GM21723 (cell line): ENCODE measurements around the gene ECEL1.

Source experiments
- ATAC-seq: cut with Tn5 transposase; IDR thresholded peaks from one replicate; pipeline ENCODE4 v1.9.1; 2021; ENCODE audit warnings: mild to moderate bottlenecking, moderate library complexity; ENCODE audit not compliant: unreplicated experiment

ECEL1 gene

GRCh38 chr2:232498452-232498851 lies 10.8 kb upstream of the ECEL1 start:
- ATAC-seq = no peak

GRCh38 chr2:232497348-232497747 lies 9.7 kb upstream of the ECEL1 start:
- ATAC-seq = no peak

GRCh38 chr2:232496501-232497270 lies 9.1 kb upstream of the ECEL1 start:
- ATAC-seq = no peak

- no peak for ATAC-seq
These were observed 7.7 kb upstream of the ECEL1 start for GRCh38 chr2:232495292-232495691.

GRCh38 chr2:232494542-232494941 lies 6.9 kb upstream of the ECEL1 start:
- no peak for ATAC-seq

GRCh38 chr2:232493701-232494474 lies 6.3 kb upstream of the ECEL1 start:
- no peak for ATAC-seq

GRCh38 chr2:232492963-232493700 lies 5.5 kb upstream of the ECEL1 start:
- ATAC-seq = no peak

GRCh38 chr2:232492236-232492848 lies 4.7 kb upstream of the ECEL1 start:
- no peak for ATAC-seq

GRCh38 chr2:232491139-232491780 lies 3.6 kb upstream of the ECEL1 start:
- ATAC-seq = no peak

- ATAC-seq = no peak
These were observed 2.8 kb upstream of the ECEL1 start for GRCh38 chr2:232490221-232491138.

GRCh38 chr2:232489516-232490220 lies 2.0 kb upstream of the ECEL1 start:
- ATAC-seq = no peak

- no peak for ATAC-seq
These were observed 1.2 kb upstream of the ECEL1 start for GRCh38 chr2:232488721-232489300.

GRCh38 chr2:232488097-232488711 lies 570 bp upstream of the ECEL1 start:
- ATAC-seq = no peak

- ATAC-seq = no peak
These were observed 863 bp downstream of the ECEL1 start for GRCh38 chr2:232486558-232487384.

GRCh38 chr2:232485757-232486557 lies 1.7 kb downstream of the ECEL1 start:
- ATAC-seq = no peak

GRCh38 chr2:232485348-232485756 lies 2.3 kb downstream of the ECEL1 start:
- ATAC-seq = no peak
